HEK293 (cell line): ENCODE data around the gene ERICH4.

Experiments used
- ELK4 ChIP-seq: IDR thresholded peaks from 2 replicates; pipeline ENCODE4 v1.6.1; 2011; ENCODE audit warnings: mild to moderate bottlenecking, low read depth, low read length, borderline replicate concordance
- KLF9 ChIP-seq: fragments of 450-650 bp; formaldehyde crosslinking; IDR thresholded peaks from 2 replicates; pipeline ENCODE4 v1.5.1; 2016; ENCODE audit warnings: missing biosample characterization, missing genetic modification characterization, low read depth
- SCRT2 ChIP-seq: fragments of 450-650 bp; formaldehyde crosslinking; IDR thresholded peaks from 2 replicates; pipeline ENCODE4 v1.5.1; 2016; ENCODE audit warnings: missing biosample characterization, missing genetic modification characterization
- SP7 ChIP-seq: fragments of 450-650 bp; formaldehyde crosslinking; IDR thresholded peaks from 2 replicates; pipeline ENCODE4 v1.5.1; 2016; ENCODE audit warnings: missing biosample characterization, missing genetic modification characterization
- TRIM28 ChIP-seq: IDR thresholded peaks from 2 replicates; pipeline ENCODE4 v1.6.1; 2011; ENCODE audit warnings: low read length, control low read depth, borderline replicate concordance
- WT1 ChIP-seq: fragments of 450-650 bp; formaldehyde crosslinking; IDR thresholded peaks from 2 replicates; pipeline ENCODE4 v1.5.1; 2016; ENCODE audit warnings: missing biosample characterization, missing genetic modification characterization
- ZFHX2 ChIP-seq: fragments of 450-650 bp; formaldehyde crosslinking; conservative IDR thresholded peaks from 2 replicates; pipeline ENCODE4 v1.5.1; 2016; ENCODE audit warnings: missing biosample characterization, missing genetic modification characterization
- ZNF112 ChIP-seq: fragments of 450-650 bp; formaldehyde crosslinking; IDR thresholded peaks from 2 replicates; pipeline ENCODE4 v1.5.0; 2017; ENCODE audit warnings: missing biosample characterization, missing genetic modification characterization
- ZNF148 ChIP-seq: fragments of 450-650 bp; formaldehyde crosslinking; IDR thresholded peaks from 2 replicates; pipeline ENCODE4 v1.5.0; 2017; ENCODE audit warnings: missing biosample characterization, missing genetic modification characterization, borderline replicate concordance
- ZNF18 ChIP-seq: fragments of 450-650 bp; formaldehyde crosslinking; IDR thresholded peaks from 2 replicates; pipeline ENCODE4 v1.5.1; 2016; ENCODE audit warnings: missing biosample characterization, missing genetic modification characterization
- ZNF23 ChIP-seq: fragments of 450-650 bp; formaldehyde crosslinking; IDR thresholded peaks from 2 replicates; pipeline ENCODE4 v1.5.1; 2016; ENCODE audit warnings: missing biosample characterization, missing genetic modification characterization, borderline replicate concordance
- ZNF26 ChIP-seq: fragments of 450-650 bp; formaldehyde crosslinking; IDR thresholded peaks from 2 replicates; pipeline ENCODE4 v1.5.1; 2016; ENCODE audit warnings: missing biosample characterization, missing genetic modification characterization
- ZNF302 ChIP-seq: fragments of 450-650 bp; formaldehyde crosslinking; IDR thresholded peaks from 2 replicates; pipeline ENCODE4 v1.5.1; 2016; ENCODE audit warnings: missing biosample characterization, missing genetic modification characterization, low read depth
- ZNF354C ChIP-seq: fragments of 450-650 bp; formaldehyde crosslinking; IDR thresholded peaks from 2 replicates; pipeline ENCODE4 v1.5.1; 2016; ENCODE audit warnings: missing biosample characterization, missing genetic modification characterization, low read depth, borderline replicate concordance
- ZNF391 ChIP-seq: fragments of 450-650 bp; formaldehyde crosslinking; IDR thresholded peaks from 2 replicates; pipeline ENCODE4 v1.5.1; 2016; ENCODE audit warnings: low read depth, missing biosample characterization, missing genetic modification characterization, borderline replicate concordance
- ZNF398 ChIP-seq: fragments of 450-650 bp; formaldehyde crosslinking; IDR thresholded peaks from 2 replicates; pipeline ENCODE4 v1.5.1; 2017; ENCODE audit warnings: missing biosample characterization, missing genetic modification characterization
- ZNF423 ChIP-seq: fragments of 450-650 bp; formaldehyde crosslinking; IDR thresholded peaks from 2 replicates; pipeline ENCODE4 v1.5.1; 2016; ENCODE audit warnings: missing biosample characterization, missing genetic modification characterization
- ZNF513 ChIP-seq: fragments of 450-650 bp; IDR thresholded peaks from 2 replicates; pipeline ENCODE4 v1.5.1; 2018; ENCODE audit warnings: missing biosample characterization, missing genetic modification characterization
- ZNF521 ChIP-seq: fragments of 450-650 bp; formaldehyde crosslinking; IDR thresholded peaks from 2 replicates; pipeline ENCODE4 v1.5.1; 2017; ENCODE audit warnings: missing biosample characterization, mild to moderate bottlenecking, missing genetic modification characterization
- ZNF555 ChIP-seq: fragments of 450-650 bp; formaldehyde crosslinking; conservative IDR thresholded peaks from 2 replicates; pipeline ENCODE4 v1.5.1; 2017; ENCODE audit warnings: missing biosample characterization, mild to moderate bottlenecking, missing genetic modification characterization, inconsistent platforms
- ZNF571 ChIP-seq: fragments of 450-650 bp; formaldehyde crosslinking; IDR thresholded peaks from 2 replicates; pipeline ENCODE4 v1.5.0; 2017; ENCODE audit warnings: missing biosample characterization, missing genetic modification characterization
- ZNF596 ChIP-seq: fragments of 450-650 bp; IDR thresholded peaks from 2 replicates; pipeline ENCODE4 v1.5.0; 2018; ENCODE audit warnings: missing biosample characterization, mild to moderate bottlenecking, missing genetic modification characterization, moderate library complexity
- ZNF654 ChIP-seq: fragments of 450-650 bp; formaldehyde crosslinking; IDR thresholded peaks from 2 replicates; pipeline ENCODE4 v1.5.1; 2016; ENCODE audit warnings: low read depth, missing biosample characterization, missing genetic modification characterization
- ZNF660 ChIP-seq: fragments of 450-650 bp; IDR thresholded peaks from 2 replicates; pipeline ENCODE4 v1.5.1; 2018; ENCODE audit warnings: missing biosample characterization, mild to moderate bottlenecking, missing genetic modification characterization
- ZNF692 ChIP-seq: fragments of 450-650 bp; formaldehyde crosslinking; IDR thresholded peaks from 2 replicates; pipeline ENCODE4 v1.5.1; 2016; ENCODE audit warnings: missing biosample characterization, missing genetic modification characterization
- ZNF791 ChIP-seq: fragments of 450-650 bp; formaldehyde crosslinking; IDR thresholded peaks from 2 replicates; pipeline ENCODE4 v1.5.1; 2016; ENCODE audit warnings: missing biosample characterization, missing genetic modification characterization
- ZNF792 ChIP-seq: fragments of 450-650 bp; formaldehyde crosslinking; IDR thresholded peaks from 2 replicates; pipeline ENCODE4 v1.5.1; 2016; ENCODE audit warnings: missing biosample characterization, missing genetic modification characterization
- ZSCAN16 ChIP-seq: fragments of 450-650 bp; formaldehyde crosslinking; IDR thresholded peaks from 2 replicates; pipeline ENCODE4 v1.5.1; 2016; ENCODE audit warnings: missing biosample characterization, missing genetic modification characterization

Gene ERICH4

GRCh38 chr19:41449079-41449864 lies 6.3 kb downstream of the ERICH4 start (continued):
- peak; percentile 94 for TF ChIP-seq ZNF660 (tag by site-specific recombination)
- TF ChIP-seq ZNF791: no peak
- TF ChIP-seq ZSCAN16 (tag by site-specific recombination): no peak
- no peak for TF ChIP-seq KLF9 (tag by site-specific recombination)
- TF ChIP-seq ZFHX2 (tag by site-specific recombination): peak; percentile 61
- TF ChIP-seq ZNF521 (tag by site-specific recombination): no peak
- peak; percentile 34; the same call in 1 of the 2 replicates for TF ChIP-seq WT1 (tag by site-specific recombination)
- no peak for TF ChIP-seq ZNF302 (tag by site-specific recombination)
- no peak; the same call in 1 of the 2 replicates for TF ChIP-seq ZNF391
- no peak for TF ChIP-seq TRIM28
- no peak for TF ChIP-seq ZNF148 (tag by site-specific recombination)
- TF ChIP-seq SCRT2 (tag by site-specific recombination): no peak
- TF ChIP-seq ZNF23 (tag by site-specific recombination): no peak
- TF ChIP-seq ZNF18 (tag by site-specific recombination): peak; percentile 79
- TF ChIP-seq ZNF398: peak; percentile 51
- no peak for TF ChIP-seq ZNF513 (tag by site-specific recombination)
- no peak for TF ChIP-seq ELK4
- TF ChIP-seq ZNF555 (tag by site-specific recombination): no peak
- no peak; the same call in 1 of the 2 replicates for TF ChIP-seq ZNF692
- no peak for TF ChIP-seq ZNF792 (tag by site-specific recombination)
- TF ChIP-seq ZNF354C (tag by site-specific recombination): no peak
- no peak for TF ChIP-seq ZNF423 (tag by site-specific recombination)
- TF ChIP-seq ZNF654 (tag by site-specific recombination): peak; percentile 87
- TF ChIP-seq SP7: peak; percentile 72
- TF ChIP-seq ZNF26: no peak
- no peak for TF ChIP-seq ZNF596 (tag by site-specific recombination)
- no peak for TF ChIP-seq ZNF571 (tag by site-specific recombination)
- no peak for TF ChIP-seq ZNF112 (tag by site-specific recombination)
